HepG2 (cell line): ENCODE results near the gene AP1G1. TPM values are rescaled to one million over a fixed set of nuclear protein-coding genes. Genes with fewer than 3 reads are reported as not detected.

Experiments used
- ARNTL ChIP-seq: sonication (generic); formaldehyde crosslinking; IDR thresholded peaks from 2 replicates; pipeline ENCODE4 v1.4.0; 2020; ENCODE audit warnings: mild to moderate bottlenecking, missing genetic modification reagents
- ETV5 ChIP-seq: IDR thresholded peaks from 2 replicates; pipeline ENCODE4 v1.6.1; 2018; ENCODE audit warnings: missing biosample characterization, missing genetic modification reagents, inconsistent platforms, borderline replicate concordance
- HNRNPUL1 ChIP-seq: fragments of 200-400 bp; formaldehyde crosslinking; IDR thresholded peaks from 2 replicates; pipeline ENCODE4 v1.6.1; 2017; ENCODE audit warnings: low read depth, mild to moderate bottlenecking, low read length, moderate library complexity
- KDM4B ChIP-seq: sonication (generic); formaldehyde crosslinking; IDR thresholded peaks from 2 replicates; pipeline ENCODE4 v1.4.0; 2020; ENCODE audit warnings: missing genetic modification reagents
- MYNN ChIP-seq: sonication (generic); formaldehyde crosslinking; IDR thresholded peaks from 2 replicates; pipeline ENCODE4 v1.4.0; 2020; ENCODE audit warnings: mild to moderate bottlenecking, low read depth, missing genetic modification reagents
- ZNF160 ChIP-seq: sonication (generic); formaldehyde crosslinking; IDR thresholded peaks from 2 replicates; pipeline ENCODE4 v1.8.0; 2022; ENCODE audit warnings: mild to moderate bottlenecking, inconsistent platforms, missing genetic modification reagents
- ZNF33A ChIP-seq: sonication (generic); formaldehyde crosslinking; IDR thresholded peaks from 2 replicates; pipeline ENCODE4 v1.5.1; 2020; ENCODE audit warnings: missing genetic modification reagents, mild to moderate bottlenecking, moderate library complexity, borderline replicate concordance
- ZNF431 ChIP-seq: sonication (generic); formaldehyde crosslinking; IDR thresholded peaks from 2 replicates; pipeline ENCODE4 v1.9.0; 2022; ENCODE audit warnings: missing genetic modification reagents, low read depth, mild to moderate bottlenecking, borderline replicate concordance
- ZNF546 ChIP-seq: sonication (generic); formaldehyde crosslinking; conservative IDR thresholded peaks from 2 replicates; pipeline ENCODE4 v1.8.1; 2023; ENCODE audit warnings: mild to moderate bottlenecking, missing genetic modification reagents
- ZNF710 ChIP-seq: sonication (generic); formaldehyde crosslinking; IDR thresholded peaks from 2 replicates; pipeline ENCODE4 v1.5.0; 2020; ENCODE audit warnings: mild to moderate bottlenecking, missing genetic modification reagents, borderline replicate concordance
- ZNF749 ChIP-seq: sonication (generic); formaldehyde crosslinking; IDR thresholded peaks from 2 replicates; pipeline ENCODE4 v1.8.0; 2022; ENCODE audit warnings: mild to moderate bottlenecking, missing genetic modification reagents, moderate library complexity, borderline replicate concordance
- ZNF761 ChIP-seq: sonication (generic); formaldehyde crosslinking; conservative IDR thresholded peaks from 2 replicates; pipeline ENCODE4 v1.4.0; 2020; ENCODE audit warnings: mild to moderate bottlenecking, missing genetic modification reagents
- ZNF770 ChIP-seq: sonication (generic); formaldehyde crosslinking; IDR thresholded peaks from 2 replicates; pipeline ENCODE4 v1.5.0; 2020; ENCODE audit warnings: mild to moderate bottlenecking, missing genetic modification reagents
- ZNF800 ChIP-seq: sonication (generic); formaldehyde crosslinking; IDR thresholded peaks from 2 replicates; pipeline ENCODE4 v1.4.0; 2020; ENCODE audit warnings: missing genetic modification reagents
- polyA plus RNA-seq, 8 experiments: library from polyadenylated mRNA; depleted of rRNA in 3 of 8; stranded (reverse) in 7 of 8; unstranded in 1 of 8; fragments of >200 nt; fragmentation: Illumina TruSeq in 4 of 8; extraction: Trizol in 4 of 8; gene quantifications; 2 replicates each; pipeline versions ENCODE4 v1.2.1 to v1.2.3, GENCODE V29; 2011 to 2016; ENCODE audit warnings: low read depth in 4 of 8, missing spikeins in 1 of 8, mixed read lengths in 1 of 8; ENCODE audit not compliant: insufficient read depth in 1 of 8
- total RNA-seq, 5 experiments: library from RNA; depleted of rRNA; stranded (reverse); fragments of >200 nt; fragmentation: Illumina TruSeq; extraction: Trizol; gene quantifications; 2 replicates each; pipeline ENCODE4 v1.2.3, GENCODE V29; 2016; ENCODE audit warnings: low read depth in 1 of 5
- TF ChIP-seq, protein P1 (sequence below), 2 experiments: sonication (generic) in 1 of 2; formaldehyde crosslinking in 1 of 2; IDR thresholded peaks; 2 replicates each; pipeline versions ENCODE4 v1.4.0 to v1.6.1; 2018 to 2020; ENCODE audit warnings: missing genetic modification reagents in 2 of 2, borderline replicate concordance in 1 of 2, low read depth in 1 of 2, mild to moderate bottlenecking in 1 of 2, missing biosample characterization in 1 of 2
- TF ChIP-seq, protein P2 (sequence below): IDR thresholded peaks from 2 replicates; pipeline ENCODE4 v1.6.1; 2016; ENCODE audit warnings: missing biosample characterization, missing genetic modification reagents, low read depth

Gene AP1G1
- total and polyA plus RNA-seq, 2 of the 13 experiments (the other 11 are each of a cell fraction or from before 2014, with no cell fraction given), result 62.2 to 66.2 TPM

GRCh38 chr16:71722801-71723536, 85.7 kb downstream of the AP1G1 start (continued):
- TF ChIP-seq, protein P1, sequence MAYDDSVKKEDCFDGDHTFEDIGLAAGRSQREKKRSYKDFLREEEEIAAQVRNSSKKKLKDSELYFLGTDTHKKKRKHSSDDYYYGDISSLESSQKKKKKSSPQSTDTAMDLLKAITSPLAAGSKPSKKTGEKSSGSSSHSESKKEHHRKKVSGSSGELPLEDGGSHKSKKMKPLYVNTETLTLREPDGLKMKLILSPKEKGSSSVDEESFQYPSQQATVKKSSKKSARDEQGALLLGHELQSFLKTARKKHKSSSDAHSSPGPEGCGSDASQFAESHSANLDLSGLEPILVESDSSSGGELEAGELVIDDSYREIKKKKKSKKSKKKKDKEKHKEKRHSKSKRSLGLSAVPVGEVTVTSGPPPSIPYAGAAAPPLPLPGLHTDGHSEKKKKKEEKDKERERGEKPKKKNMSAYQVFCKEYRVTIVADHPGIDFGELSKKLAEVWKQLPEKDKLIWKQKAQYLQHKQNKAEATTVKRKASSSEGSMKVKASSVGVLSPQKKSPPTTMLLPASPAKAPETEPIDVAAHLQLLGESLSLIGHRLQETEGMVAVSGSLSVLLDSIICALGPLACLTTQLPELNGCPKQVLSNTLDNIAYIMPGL (CRISPR knock-in tag; IDR thresholded peaks at IDR 0.05; ENCODE audit: borderline replicate concordance in 1 of 2, low read depth in 1 of 2), result peak; percentile 28 to 88; a peak in 3 of 4 replicates
- 0 out of 2 replicates have a peak, but pooled peaks have one; percentile 27 for TF ChIP-seq ZNF160 (CRISPR knock-in tag)
- 0 out of 2 replicates have a peak, but pooled peaks have one; percentile 55 for TF ChIP-seq ZNF800
- no peak for TF ChIP-seq ZNF431 (CRISPR knock-in tag)
- TF ChIP-seq ZNF749 (CRISPR knock-in tag), result peak; percentile 52; the same call in 1 of the 2 replicates
- TF ChIP-seq ARNTL, result peak; percentile 42; the same call in 1 of the 2 replicates
- peak; percentile 45; the same call in 1 of the 2 replicates for TF ChIP-seq ZNF710 (CRISPR knock-in tag)
- 0 out of 2 replicates have a peak, but pooled peaks have one; percentile 61 for TF ChIP-seq ZNF761
- TF ChIP-seq HNRNPUL1, result no peak
- no peak for TF ChIP-seq ZNF33A (CRISPR knock-in tag)
- TF ChIP-seq ZNF546 (CRISPR knock-in tag), result peak; percentile 32; the same call in 1 of the 2 replicates
- TF ChIP-seq KDM4B, result 0 out of 2 replicates have a peak, but pooled peaks have one; percentile 64
- peak; percentile 52; the same call in 1 of the 2 replicates for TF ChIP-seq ETV5 (CRISPR knock-in tag)
- no peak for TF ChIP-seq MYNN
- TF ChIP-seq, protein P2, sequence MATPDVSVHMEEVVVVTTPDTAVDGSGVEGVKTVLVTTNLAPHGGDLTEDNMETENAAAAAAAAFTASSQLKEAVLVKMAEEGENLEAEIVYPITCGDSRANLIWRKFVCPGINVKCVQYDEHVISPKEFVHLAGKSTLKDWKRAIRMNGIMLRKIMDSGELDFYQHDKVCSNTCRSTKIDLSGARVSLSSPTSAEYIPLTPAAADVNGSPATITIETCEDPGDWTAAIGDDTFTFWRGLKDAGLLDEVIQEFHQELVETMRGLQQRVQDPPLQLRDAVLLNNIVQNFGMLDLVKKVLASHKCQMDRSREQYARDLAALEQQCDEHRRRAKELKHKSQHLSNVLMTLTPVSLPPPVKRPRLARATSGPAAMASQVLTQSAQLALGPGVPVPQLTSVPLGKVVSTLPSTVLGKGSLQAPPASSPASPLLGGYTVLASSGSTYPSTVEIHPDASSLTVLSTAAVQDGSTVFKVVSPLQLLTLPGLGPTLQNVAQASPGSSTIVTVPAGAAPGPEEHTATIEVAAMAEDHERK (CRISPR knock-in tag), result no peak
- no peak for TF ChIP-seq ZNF770 (CRISPR knock-in tag)
